IMR-90 (cell line): ENCODE measurements around the gene DHDH.

Experiments
- BHLHE40 ChIP-seq: fragments of 150-350 bp; IDR thresholded peaks from 2 replicates; pipeline ENCODE4 v1.6.1; 2016; ENCODE audit warnings: mild to moderate bottlenecking, low read depth, low read length
- CTCF ChIP-seq: conservative IDR thresholded peaks from 2 replicates; pipeline ENCODE4 v1.5.1; 2012; ENCODE audit warnings: mild to moderate bottlenecking, low read depth, low read length, improper control_type of control experiment
- ELK1 ChIP-seq: fragments of 150-350 bp; IDR thresholded peaks from 2 replicates; pipeline ENCODE4 v1.6.1; 2016; ENCODE audit warnings: low read depth, mild to moderate bottlenecking, low read length, moderate library complexity, borderline replicate concordance
- MAFK ChIP-seq: IDR thresholded peaks from 2 replicates; pipeline ENCODE4 v1.6.1; 2012; ENCODE audit warnings: low read depth, low read length, improper control_type of control experiment
- MAZ ChIP-seq: IDR thresholded peaks from 2 replicates; pipeline ENCODE4 v1.6.1; 2012; ENCODE audit warnings: low read depth, mild to moderate bottlenecking, low read length, improper control_type of control experiment, moderate library complexity, borderline replicate concordance
- NFE2L2 ChIP-seq: fragments of 150-350 bp; IDR thresholded peaks from 2 replicates; pipeline ENCODE4 v1.6.1; 2016; ENCODE audit warnings: low read depth, mild to moderate bottlenecking, low read length
- POLR2A ChIP-seq: IDR thresholded peaks from 2 replicates; pipeline ENCODE4 v1.6.1; 2012; ENCODE audit warnings: mild to moderate bottlenecking, low read depth, low read length
- SMC3 ChIP-seq: fragments of 150-350 bp; IDR thresholded peaks from 2 replicates; pipeline ENCODE4 v1.6.1; 2016; ENCODE audit warnings: low read depth, mild to moderate bottlenecking, antibody characterized with exemption, low read length, moderate library complexity
- USF2 ChIP-seq: fragments of 150-350 bp; IDR thresholded peaks from 2 replicates; pipeline ENCODE4 v1.6.1; 2017; ENCODE audit warnings: mild to moderate bottlenecking, antibody characterized with exemption, low read length, low read depth

- TF ChIP-seq USF2 = no peak; the same call in 1 of the 2 replicates
- no peak for TF ChIP-seq NFE2L2
- TF ChIP-seq CTCF = no peak
- no peak for TF ChIP-seq ELK1
- TF ChIP-seq MAZ = no peak
- TF ChIP-seq POLR2A = no peak
- no peak for TF ChIP-seq BHLHE40
- no peak for TF ChIP-seq SMC3
- TF ChIP-seq MAFK = no peak
Measured at GRCh38 chr19:48964205-48965039, 30.9 kb downstream of the DHDH start.
